PFSK-1 (cell line): ENCODE data around the gene METTL16.

Experiments used
- POLR2AphosphoS5 ChIP-seq: IDR thresholded peaks from 2 replicates; pipeline ENCODE4 v1.6.1; 2012; ENCODE audit warnings: low read depth, mild to moderate bottlenecking, control low read depth, low read length, moderate library complexity
- TAF1 ChIP-seq: IDR thresholded peaks from 2 replicates; pipeline ENCODE4 v1.6.1; 2012; ENCODE audit warnings: low read length, control low read depth, borderline replicate concordance; ENCODE audit not compliant: insufficient read depth

GRCh38 chr17:2390199-2390836 lies 121.4 kb downstream of the METTL16 start:
- TF ChIP-seq POLR2AphosphoS5, result no peak
- TF ChIP-seq TAF1, result no peak
